Epithelial cell of esophagus (primary cell): ENCODE measurements around the gene SIK2.

Experiments used
- DNase-seq: peaks from one replicate; pipeline ENCODE4 v3.0.0; 2010; ENCODE audit warnings: low read depth
- H3K4me3 ChIP-seq: 2 replicates; pipeline ENCODE4 v1.5.1; 2011; ENCODE audit warnings: mild to moderate bottlenecking, low read length, control low read depth
- CTCF ChIP-seq: IDR thresholded peaks from 2 replicates; pipeline ENCODE4 v1.5.1; 2011; ENCODE audit warnings: low read depth, mild to moderate bottlenecking, low read length, control low read depth, inconsistent platforms; ENCODE audit not compliant: insufficient read depth; ENCODE audit errors: missing control alignments

SIK2 gene

GRCh38 chr11:111739299-111739698, 137.1 kb downstream of the SIK2 start:
- no peak overlapping the region for H3K4me3 ChIP-seq
- no peak for DNase-seq
- no peak for TF ChIP-seq CTCF

- no peak overlapping the region for H3K4me3 ChIP-seq
- DNase-seq = no peak
- no peak for TF ChIP-seq CTCF
Observed at GRCh38 chr11:111741751-111742150, 139.5 kb downstream of the SIK2 start.

- DNase-seq = no peak
- no peak overlapping the region for H3K4me3 ChIP-seq
- TF ChIP-seq CTCF = no peak
Observed at GRCh38 chr11:111743700-111744099, 141.5 kb downstream of the SIK2 start.

GRCh38 chr11:111745719-111746504, 143.7 kb downstream of the SIK2 start:
- DNase-seq = no peak
- no peak overlapping the region for H3K4me3 ChIP-seq
- TF ChIP-seq CTCF = no peak

GRCh38 chr11:111748035-111748804, 146.0 kb downstream of the SIK2 start:
- H3K4me3 ChIP-seq = no peak overlapping the region
- no peak for DNase-seq
- no peak for TF ChIP-seq CTCF

- no peak for DNase-seq
- no peak for TF ChIP-seq CTCF
- H3K4me3 ChIP-seq = no peak overlapping the region
Observed at GRCh38 chr11:111749646-111750045, 147.4 kb downstream of the SIK2 start.

GRCh38 chr11:111756097-111756496, 153.8 kb downstream of the SIK2 start:
- no peak overlapping the region for H3K4me3 ChIP-seq
- DNase-seq = no peak
- no peak for TF ChIP-seq CTCF
